Stimulated activated CD8-positive, alpha-beta memory T cell treated with anti-CD3 and anti-CD28 coated beads, Interleukin-12 subunit alpha, Interleukin-12 subunit beta, amount 100 ng/mL, for 4 hours (primary cell): Measurements from ENCODE around the gene DEPDC4.
"Not testable (repeated sequence)": the region's sequence is repeated elsewhere in the genome, so short reads cannot be mapped to it uniquely, and the experiment has no call there.

Experiments
- DNase-seq: peaks from one replicate; pipeline ENCODE4 v3.0.0-alpha.2; 2020; ENCODE audit warnings: low read depth

Gene DEPDC4

DNA sequence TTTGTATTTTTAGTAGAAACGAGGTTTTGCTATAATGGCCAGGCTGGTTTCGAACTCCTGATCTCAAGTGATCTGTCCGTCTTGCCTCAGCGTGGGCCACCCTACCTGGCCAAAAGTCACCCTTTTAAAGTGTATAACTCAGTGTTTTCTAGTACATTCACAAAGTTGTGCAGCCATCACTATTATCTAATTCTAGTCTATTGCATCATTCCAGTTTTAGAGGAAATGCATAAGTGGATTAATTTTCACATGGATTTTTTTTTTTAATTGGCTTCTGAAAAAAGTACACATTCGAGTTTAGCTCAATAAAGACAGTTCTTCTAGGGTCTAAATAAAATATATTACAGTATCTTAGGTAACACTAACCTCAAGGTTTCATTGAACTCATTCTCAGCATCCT is 3.7 kb downstream of the DEPDC4 start:
- DNase-seq = no peak

- DNase-seq = no peak
These were observed 8.8 kb downstream of the DEPDC4 start for GRCh38 chr12:100258127-100258526.

- no peak for DNase-seq
These were observed 12.0 kb downstream of the DEPDC4 start for GRCh38 chr12:100254876-100255275.

DNA sequence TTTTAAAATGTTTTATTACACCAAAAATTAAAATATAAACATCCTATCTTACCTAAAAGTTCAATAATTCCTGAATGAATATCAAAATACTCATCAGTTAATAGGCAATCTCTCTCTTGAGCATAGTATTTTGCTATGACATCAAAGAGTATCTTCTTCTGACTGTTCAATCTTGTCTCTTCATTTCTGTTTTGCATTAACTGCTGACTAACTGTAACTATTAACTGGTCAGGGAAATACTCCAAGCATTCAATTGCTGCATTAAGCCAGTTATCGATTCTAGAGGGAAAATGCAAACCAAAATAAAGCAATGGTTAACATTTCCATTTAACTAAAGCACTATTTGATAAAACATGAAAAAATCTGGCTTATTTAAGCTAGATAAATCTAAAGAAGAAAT is 13.4 kb downstream of the DEPDC4 start:
- DNase-seq = no peak

DNA sequence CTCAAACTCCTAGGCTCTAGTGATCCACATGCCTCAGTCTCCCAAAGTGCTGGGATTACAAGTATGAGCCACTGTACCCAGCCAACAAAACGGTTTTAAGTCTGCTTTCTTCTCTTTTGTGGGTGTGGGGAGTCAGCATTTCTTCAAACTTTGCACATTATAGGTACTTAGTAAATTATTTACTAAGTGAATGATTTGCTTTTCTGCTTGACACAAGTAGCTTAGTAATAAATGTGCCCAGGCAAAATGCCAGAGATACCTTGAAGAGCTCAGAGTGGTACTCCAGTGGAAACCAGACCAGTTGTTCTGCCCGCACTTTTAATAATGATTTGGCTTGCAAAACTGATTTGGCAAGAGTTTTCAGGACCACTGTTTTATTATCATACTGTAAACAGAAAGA is 15.0 kb downstream of the DEPDC4 start:
- DNase-seq = no peak

DNA sequence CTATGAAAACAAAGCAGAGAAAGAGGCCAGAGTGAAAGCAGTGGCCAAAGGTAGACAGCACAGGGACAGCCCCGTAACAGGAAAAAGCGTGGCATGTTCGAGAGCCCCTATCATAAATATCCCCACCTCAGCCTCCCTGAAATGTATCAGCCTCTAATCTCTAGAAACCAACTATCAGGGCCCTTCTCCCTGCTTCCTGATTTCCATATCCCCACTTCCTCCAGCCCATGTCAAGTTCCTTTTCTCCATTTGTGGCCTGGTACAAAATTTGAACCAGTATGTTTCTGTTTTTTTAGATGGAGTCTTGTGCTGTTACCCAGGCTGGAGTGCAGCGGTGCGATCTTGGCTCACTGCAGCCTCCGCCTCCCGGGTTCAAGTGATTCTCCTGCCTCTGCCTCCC is 16.9 kb downstream of the DEPDC4 start:
- DNase-seq = no peak

GRCh38 chr12:100248886-100249285 is 18.0 kb downstream of the DEPDC4 start:
- DNase-seq = no peak

GRCh38 chr12:100247765-100248164 is 19.1 kb downstream of the DEPDC4 start:
- DNase-seq = no peak

DNA sequence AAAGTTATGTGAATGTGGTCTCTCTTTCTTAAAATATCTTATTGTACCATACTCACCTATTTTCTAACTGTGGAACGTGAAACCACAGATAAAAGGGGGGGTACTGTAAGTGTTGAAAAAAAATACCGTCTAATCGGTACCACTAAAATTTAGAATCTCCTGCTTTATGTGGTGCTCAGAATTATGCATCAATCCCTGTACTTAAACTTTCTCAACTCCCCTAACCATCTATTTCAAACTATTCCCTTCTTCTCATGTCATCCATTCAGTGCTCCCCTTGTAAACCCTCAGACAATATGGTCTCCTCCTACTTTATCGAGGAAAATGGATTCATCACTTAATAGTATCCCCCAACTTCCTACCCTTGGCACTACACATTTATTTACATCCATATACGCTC is 23.7 kb downstream of the DEPDC4 start:
- DNase-seq = no peak

DNA sequence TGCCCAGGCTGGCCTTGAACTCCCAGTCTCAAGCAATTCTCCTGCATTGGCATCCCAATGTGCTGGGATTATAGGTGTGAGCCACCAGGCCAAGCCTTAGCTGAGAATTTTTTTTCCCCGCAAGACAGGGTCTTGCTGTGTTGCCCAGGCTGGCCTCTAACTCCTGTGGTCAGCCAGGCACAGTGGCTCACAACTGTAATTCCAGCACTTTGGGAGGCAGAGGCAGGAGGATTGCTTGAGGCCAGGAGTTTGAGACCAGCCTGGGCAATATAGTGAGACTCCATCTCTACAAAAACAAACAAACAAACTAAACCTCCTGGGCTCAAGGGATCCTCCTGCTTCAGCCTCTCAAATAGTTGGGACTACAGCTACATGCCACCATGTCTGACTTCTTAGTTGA is 27.3 kb downstream of the DEPDC4 start:
- no peak for DNase-seq

DNA sequence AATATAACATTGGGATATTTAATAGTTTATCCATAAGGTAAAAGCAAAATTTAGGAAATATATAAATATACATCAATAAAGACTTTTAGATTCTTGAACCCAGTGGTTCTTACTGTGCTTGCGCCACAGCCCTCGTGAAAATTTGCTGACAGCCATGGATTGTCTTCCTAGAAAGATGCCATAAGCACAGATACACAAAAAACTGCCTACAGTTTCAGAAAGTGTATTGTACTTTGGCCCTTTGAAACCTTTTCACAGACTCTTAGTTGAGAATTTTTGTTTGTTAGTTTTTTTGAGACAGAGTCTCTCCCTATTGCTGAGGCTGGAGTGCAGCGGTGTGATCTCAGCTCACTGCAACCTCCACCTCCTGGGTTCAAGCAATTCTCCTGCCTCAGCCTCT is 28.1 kb downstream of the DEPDC4 start:
- no peak for DNase-seq

GRCh38 chr12:100234591-100235304 is 32.1 kb downstream of the DEPDC4 start:
- no peak for DNase-seq

GRCh38 chr12:100234166-100234565 is 32.7 kb downstream of the DEPDC4 start:
- no peak for DNase-seq

DNA sequence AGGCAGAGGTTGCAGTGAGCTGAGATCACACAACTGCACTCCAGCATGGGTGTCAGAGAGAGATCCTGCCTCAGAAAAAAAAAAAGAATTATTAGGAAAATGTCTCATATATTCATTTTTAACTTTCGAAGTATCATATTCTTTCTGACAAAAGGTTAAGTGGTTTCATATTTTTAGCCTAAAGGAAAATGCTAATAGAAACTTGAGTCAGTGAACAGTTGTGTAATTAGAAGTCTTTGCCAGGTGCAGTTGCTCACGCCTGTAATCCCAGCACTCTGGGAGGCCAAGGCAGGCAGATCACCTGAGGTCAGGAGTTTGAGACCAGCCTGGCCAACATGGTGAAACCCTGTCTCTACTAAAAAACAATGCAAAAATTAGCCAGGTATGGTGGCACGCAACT is 35.0 kb downstream of the DEPDC4 start:
- DNase-seq = not testable (repeated sequence)

DNA sequence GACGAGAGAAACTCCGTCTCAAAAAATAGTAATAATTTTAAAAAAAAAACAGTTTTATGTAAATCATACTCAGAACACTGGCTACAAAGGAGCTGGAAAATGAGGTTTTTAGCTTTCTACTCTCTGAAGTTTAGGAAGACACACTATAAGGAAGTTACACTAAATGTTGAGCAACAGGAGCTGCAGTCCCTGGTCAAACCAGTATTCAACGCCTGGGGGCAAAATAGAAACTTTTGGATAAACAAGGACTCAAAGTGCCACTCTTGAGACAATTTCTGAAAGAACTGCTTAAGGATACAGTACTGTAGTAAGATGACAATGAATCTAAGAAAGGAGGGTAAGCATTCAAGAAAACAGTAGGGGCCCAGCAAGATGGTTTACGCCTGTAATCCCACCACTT is 37.0 kb downstream of the DEPDC4 start:
- no peak for DNase-seq

DNA sequence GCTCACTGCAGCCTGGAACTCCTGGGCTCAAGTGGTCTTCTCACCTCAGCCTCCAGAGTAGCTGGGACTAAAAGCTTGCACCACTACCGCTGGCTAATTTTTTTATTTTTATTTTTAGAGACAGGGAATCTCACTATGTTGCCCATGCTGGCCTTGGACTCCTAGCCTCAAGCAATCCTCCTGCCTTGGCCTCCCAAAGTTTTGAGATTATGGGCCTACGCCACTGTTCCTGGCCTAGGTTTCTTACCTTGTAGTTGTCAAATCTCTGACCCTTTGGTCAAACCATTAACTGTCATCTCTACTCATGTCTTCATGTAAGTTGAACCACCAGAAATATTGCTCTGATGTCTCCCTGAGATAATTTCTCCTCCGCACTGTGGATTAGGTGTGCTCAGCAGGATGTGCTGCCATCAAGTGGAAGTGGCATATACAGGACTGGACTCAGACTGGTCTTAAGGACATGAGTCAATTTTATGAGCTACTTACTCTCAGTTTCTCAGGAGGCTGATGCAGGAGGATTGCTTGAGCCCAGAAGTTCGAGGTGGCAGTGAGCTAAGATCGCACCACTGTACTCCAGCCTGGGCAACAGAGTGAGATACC is 37.7 kb downstream of the DEPDC4 start:
- DNase-seq = no peak

GRCh38 chr12:100225491-100225890 is 41.4 kb downstream of the DEPDC4 start:
- DNase-seq = no peak

DNA sequence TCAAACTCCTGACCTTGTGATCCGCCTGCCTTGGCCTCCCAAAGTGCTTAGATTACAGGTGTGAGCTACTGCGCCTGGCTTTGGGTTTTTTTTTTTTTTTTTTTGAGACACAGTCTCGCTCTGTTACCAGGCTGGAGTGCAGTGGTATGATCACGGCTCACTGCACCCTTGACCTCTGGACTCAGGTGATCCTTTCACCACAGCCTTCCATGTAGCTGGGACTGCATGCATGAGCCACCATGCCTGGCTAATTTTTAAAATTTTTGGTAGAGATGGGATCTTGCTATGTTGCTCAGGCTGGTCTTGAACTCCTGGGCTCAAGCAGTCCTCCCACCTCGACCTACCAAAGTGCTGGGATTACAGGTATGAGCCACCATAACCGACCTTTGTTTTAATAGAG is 44.7 kb downstream of the DEPDC4 start:
- not testable (repeated sequence) for DNase-seq

DNA sequence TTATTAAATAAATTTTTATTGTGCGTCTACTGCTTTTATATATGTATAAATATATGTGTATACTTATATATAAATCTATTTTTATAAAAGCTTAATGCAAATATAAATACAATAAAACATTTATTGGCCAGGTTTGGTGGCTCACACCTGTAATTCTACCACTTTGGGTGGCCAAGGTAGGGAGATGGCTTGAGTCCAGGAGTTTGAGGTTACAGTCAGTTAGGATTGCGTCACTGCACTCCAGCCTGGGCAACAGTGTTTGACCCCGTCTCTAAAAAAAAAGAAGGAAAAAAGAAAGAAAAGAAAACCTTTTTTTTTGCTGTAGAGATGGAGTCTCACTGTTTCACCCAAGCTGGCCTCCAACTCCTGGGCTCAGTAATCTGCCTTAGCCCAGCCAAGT is 45.4 kb downstream of the DEPDC4 start:
- DNase-seq = no peak

DNA sequence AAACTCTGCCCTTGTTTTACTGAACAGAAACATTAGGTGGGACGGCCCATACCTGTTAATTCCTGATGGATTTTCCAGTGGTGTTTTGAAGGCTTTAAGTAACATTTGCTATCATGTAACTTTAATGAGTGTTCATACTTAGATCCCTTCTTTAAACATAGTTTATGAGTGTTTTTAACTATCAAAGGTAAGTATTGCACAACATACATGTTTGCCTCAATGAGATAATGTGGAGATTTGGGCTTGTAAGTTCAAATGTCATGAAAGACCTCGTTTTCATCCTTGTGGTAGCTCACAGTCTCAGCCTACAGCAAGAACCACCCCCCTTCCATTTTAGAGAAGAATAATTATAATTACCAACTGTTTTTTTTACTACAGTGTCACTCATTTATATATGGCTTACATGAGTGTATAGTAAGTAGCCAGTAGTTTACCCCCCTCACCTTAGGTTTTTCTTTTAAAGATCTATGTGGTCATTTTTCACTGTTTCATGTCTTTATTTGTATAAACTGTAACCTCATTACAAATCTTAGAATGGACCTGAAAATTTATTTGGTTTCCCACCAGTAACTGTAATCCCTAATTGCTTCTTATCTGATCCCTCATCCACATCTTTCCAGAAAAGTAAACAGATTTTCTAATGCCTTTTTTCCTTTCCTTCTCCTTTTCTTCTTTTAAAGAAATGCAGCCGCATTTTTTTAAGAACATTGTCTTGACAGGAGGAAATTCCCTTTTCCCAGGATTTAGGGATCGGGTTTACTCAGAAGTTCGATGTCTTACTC is 47.4 kb downstream of the DEPDC4 start:
- DNase-seq = no peak

DNA sequence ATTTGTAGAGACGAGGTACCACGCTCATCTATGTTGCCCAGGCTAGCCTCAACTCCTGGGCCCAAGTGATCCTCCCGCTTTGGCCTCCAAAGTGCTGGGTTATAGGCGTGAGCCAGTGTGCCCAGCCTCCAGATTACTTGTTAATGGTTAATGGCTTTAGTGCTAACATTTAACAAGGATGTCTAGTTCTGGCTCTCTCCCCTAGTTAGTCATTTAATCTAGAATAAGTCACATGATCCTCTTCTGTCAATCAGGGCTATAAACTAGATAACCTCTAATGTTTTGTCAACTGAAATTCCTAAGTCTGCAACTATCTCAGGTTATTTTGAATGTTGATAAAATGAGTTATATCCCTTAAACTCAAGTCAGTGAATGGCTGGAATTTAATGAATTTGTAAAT is 50.5 kb downstream of the DEPDC4 start:
- no peak for DNase-seq

DNA sequence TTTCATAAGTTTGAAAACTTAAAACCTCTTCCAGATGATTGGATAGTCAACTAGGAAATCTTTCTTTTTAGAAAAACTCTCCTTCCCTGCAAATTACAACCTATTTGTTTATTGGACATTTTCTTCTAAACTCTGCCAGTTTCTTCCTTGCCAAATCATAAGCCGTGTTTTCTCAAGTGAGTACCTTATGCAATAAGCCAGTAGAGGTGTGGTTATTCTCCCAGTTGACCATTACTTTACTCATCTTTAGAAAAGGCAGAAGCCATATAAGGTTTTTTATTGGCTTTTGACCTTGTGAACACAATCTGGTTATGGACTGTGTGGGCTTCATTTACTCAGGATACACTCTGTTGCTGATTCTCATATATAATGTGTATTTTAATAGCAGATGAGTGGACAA is 51.7 kb downstream of the DEPDC4 start:
- DNase-seq = no peak

DNA sequence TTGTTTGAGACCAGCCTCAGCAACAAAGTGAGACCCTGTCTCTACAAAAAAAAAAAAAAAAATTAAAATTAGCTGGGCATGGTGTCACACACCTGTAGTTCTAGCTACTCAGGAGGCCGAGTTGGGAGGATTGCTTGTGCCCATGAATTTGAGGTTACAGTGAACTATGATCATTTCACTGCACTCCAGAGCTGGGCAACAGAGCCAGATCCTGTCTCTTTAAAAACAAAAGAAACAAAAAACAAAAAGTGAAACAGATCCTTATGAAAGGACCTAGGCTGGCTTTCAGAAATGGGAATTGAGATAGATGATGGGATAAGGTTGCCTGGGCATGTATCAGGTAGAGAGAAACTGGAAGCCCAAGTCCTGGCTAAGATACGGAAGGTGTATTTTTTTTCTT is 52.4 kb downstream of the DEPDC4 start:
- no peak for DNase-seq
